ENCODE data around the gene OR10H4. TPM values are rescaled to one million over a fixed set of nuclear protein-coding genes. Genes with fewer than 3 reads are reported as not detected.
"Not testable (repeated sequence)": the region's sequence is repeated elsewhere in the genome, so short reads cannot be mapped to it uniquely, and the experiment has no call there.

The OR10H4 gene
- total RNA-seq, 1 donor from 2014 or later = not detected

- no peaks in the 10 kb centered on the region for H3K36me3 Mint-ChIP-seq (ENCODE audit: low read depth)
- TF ChIP-seq, protein P1, sequence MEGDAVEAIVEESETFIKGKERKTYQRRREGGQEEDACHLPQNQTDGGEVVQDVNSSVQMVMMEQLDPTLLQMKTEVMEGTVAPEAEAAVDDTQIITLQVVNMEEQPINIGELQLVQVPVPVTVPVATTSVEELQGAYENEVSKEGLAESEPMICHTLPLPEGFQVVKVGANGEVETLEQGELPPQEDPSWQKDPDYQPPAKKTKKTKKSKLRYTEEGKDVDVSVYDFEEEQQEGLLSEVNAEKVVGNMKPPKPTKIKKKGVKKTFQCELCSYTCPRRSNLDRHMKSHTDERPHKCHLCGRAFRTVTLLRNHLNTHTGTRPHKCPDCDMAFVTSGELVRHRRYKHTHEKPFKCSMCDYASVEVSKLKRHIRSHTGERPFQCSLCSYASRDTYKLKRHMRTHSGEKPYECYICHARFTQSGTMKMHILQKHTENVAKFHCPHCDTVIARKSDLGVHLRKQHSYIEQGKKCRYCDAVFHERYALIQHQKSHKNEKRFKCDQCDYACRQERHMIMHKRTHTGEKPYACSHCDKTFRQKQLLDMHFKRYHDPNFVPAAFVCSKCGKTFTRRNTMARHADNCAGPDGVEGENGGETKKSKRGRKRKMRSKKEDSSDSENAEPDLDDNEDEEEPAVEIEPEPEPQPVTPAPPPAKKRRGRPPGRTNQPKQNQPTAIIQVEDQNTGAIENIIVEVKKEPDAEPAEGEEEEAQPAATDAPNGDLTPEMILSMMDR (IDR thresholded peaks at IDR 0.05) = no peak
- H3K4me1 Mint-ChIP-seq (ENCODE audit: low read depth) = no peaks in the 10 kb centered on the region
- DNase-seq (ENCODE audit: low spot score) = no peak
- H3K27ac Mint-ChIP-seq (ENCODE audit: unreplicated experiment) = no peak overlapping the region
- H3K27me3 Mint-ChIP-seq (ENCODE audit: low read depth) = peaks cover 7% of the 10 kb centered on the region
- peaks cover 2% of the 10 kb centered on the region for H3K9me3 Mint-ChIP-seq (ENCODE audit: low read depth)
- H3K4me3 Mint-ChIP-seq (ENCODE audit: unreplicated experiment) = no peak overlapping the region
Measured at GRCh38 chr19:15922021-15922420, 26.8 kb upstream of the OR10H4 start.

DNA sequence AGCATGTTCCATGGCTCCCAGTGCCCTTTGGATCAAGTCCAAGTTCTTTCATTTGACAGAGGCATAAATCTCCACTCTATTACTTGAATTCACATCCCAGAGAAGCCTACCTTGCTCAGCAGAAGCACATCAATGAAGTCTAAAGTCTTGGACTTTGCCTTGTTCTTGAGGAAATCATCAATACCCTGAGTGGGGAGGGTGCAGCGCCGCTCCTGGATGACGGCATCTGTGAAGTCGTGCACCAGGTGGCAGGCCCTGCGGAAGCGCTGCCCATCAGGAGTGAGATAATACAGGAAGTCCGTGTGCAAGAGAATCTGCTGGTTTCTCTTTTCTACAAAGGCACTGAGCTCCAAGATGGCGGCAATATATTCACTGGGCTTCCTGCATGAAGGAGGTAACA, 25.1 kb upstream of the OR10H4 start:
- peaks cover 2% of the 10 kb centered on the region for H3K9me3 Mint-ChIP-seq (ENCODE audit: low read depth)
- H3K36me3 Mint-ChIP-seq (ENCODE audit: low read depth) = no peaks in the 10 kb centered on the region
- H3K27ac Mint-ChIP-seq (ENCODE audit: unreplicated experiment) = no peak overlapping the region

DNA sequence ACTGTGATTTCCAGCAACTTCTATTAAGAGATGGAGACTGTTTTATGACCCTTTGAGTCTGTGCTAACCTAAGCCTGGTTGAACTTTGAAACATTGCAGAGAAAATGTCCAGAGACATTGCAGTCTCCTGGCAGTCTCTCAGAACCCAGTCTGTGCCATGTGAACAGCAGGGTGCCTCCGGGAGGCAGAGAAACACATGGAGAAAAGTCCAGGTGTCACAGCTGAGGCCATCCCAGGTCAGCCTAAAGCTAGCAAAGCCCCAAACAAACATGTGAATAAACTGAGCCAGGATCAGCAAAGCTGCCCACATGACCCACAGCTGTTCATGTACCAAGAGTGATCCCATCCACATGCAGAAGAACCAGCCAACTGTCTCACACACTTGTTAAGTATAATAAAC, 22.3 kb upstream of the OR10H4 start:
- Mint-ChIP-seq H3K27ac (ENCODE audit: unreplicated experiment) (no peak overlapping the region), H3K9me3 (ENCODE audit: low read depth) (peaks cover 19% of the 10 kb centered on the region), H3K4me3 (ENCODE audit: unreplicated experiment) (no peak overlapping the region), H3K36me3 (ENCODE audit: low read depth) (no peaks in the 10 kb centered on the region), H3K4me1 (ENCODE audit: low read depth) (no peaks in the 10 kb centered on the region), H3K27me3 (ENCODE audit: low read depth) (peaks cover 2% of the 10 kb centered on the region)
- no peak for DNase-seq (ENCODE audit: low spot score)
- TF ChIP-seq, protein P1 (IDR thresholded peaks at IDR 0.05) = no peak

More for the DNA sequence above, 25.1 kb upstream of the OR10H4 start:
- peaks cover 7% of the 10 kb centered on the region for H3K27me3 Mint-ChIP-seq (ENCODE audit: low read depth)
- no peak overlapping the region for H3K4me3 Mint-ChIP-seq (ENCODE audit: unreplicated experiment)
- TF ChIP-seq, protein P1 (IDR thresholded peaks at IDR 0.05) = no peak
- DNase-seq (ENCODE audit: low spot score) = no peak
- H3K4me1 Mint-ChIP-seq (ENCODE audit: low read depth) = no peaks in the 10 kb centered on the region

- Mint-ChIP-seq H3K27me3 (ENCODE audit: low read depth) (peaks cover 2% of the 10 kb centered on the region), H3K4me3 (ENCODE audit: unreplicated experiment) (no peak overlapping the region), H3K4me1 (ENCODE audit: low read depth) (no peaks in the 10 kb centered on the region), H3K36me3 (ENCODE audit: low read depth) (no peaks in the 10 kb centered on the region), H3K27ac (ENCODE audit: unreplicated experiment) (no peak overlapping the region), H3K9me3 (ENCODE audit: low read depth) (peaks cover 19% of the 10 kb centered on the region)
- no peak for DNase-seq (ENCODE audit: low spot score)
- TF ChIP-seq, protein P1 (IDR thresholded peaks at IDR 0.05) = no peak
Measured at GRCh38 chr19:15928321-15928720, 20.5 kb upstream of the OR10H4 start.

DNA sequence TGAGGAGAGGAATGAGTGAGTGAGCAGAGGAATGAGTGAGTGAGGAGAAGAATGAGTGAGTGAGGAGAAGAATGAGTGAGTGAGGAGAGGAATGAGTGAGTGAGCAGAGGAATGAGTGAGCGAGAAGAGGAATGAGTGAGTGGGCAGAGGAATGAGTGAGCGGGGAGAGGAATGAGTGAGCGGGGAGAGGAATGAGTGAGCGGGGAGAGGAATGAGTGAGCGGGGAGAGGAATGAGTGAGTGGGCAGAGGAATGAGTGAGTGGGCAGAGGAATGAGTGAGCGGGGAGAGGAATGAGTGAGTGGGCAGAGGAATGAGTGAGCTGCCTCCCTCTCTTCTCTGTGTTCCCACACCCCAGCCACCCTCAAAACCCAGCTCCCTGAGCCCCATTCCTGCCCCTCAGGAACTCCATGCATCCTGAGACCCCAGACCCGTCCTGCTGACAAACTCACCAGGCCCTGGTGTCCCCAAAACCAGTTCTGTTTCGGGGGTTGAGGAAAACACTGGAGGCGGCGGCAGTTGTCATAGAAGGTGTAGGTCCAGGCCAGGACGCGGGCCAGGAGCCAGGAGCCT, 15.0 kb upstream of the OR10H4 start:
- not testable (repeated sequence) for H3K36me3 Mint-ChIP-seq (ENCODE audit: low read depth); DNase-seq (ENCODE audit: low spot score); H3K27me3 Mint-ChIP-seq (ENCODE audit: low read depth); H3K4me1 Mint-ChIP-seq (ENCODE audit: low read depth); H3K27ac Mint-ChIP-seq (ENCODE audit: unreplicated experiment); H3K4me3 Mint-ChIP-seq (ENCODE audit: unreplicated experiment)
- peaks cover 25% of the 10 kb centered on the region for H3K9me3 Mint-ChIP-seq (ENCODE audit: low read depth)

Data from chondrocyte (in vitro differentiated cells).